Measurements from ENCODE around the gene CSNK1G1.

DNA sequence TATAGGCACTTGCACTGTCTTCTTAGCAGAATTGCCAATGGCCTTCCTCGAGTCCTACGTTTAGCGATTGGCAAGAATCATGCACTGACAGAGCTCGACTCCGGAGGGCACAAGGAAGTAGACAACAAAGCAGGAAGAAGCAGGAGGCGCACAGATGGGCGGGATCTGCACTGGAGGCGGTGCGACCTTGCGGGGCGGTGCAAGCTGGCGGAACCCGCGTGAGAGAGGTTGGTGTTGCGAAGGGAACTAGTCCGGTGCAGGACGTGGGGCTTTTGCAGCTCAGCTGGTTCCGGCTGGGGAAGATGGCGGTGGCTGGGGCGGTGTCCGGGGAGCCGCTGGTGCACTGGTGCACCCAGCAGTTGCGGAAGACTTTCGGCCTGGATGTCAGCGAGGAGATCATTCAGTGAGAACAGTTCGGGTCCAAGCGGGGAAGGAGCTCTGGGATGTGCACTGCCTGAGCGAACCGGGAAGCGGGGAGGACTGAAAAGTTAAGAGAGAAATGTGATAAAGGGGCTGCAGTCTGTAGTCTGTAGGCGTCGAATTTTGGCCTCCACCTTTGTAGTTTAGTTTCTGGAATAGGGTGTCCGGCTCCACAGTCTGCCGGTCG is 31.7 kb upstream of the CSNK1G1 start, which contains the start of gene TRIP4:
- TF ChIP-seq, protein P1, sequence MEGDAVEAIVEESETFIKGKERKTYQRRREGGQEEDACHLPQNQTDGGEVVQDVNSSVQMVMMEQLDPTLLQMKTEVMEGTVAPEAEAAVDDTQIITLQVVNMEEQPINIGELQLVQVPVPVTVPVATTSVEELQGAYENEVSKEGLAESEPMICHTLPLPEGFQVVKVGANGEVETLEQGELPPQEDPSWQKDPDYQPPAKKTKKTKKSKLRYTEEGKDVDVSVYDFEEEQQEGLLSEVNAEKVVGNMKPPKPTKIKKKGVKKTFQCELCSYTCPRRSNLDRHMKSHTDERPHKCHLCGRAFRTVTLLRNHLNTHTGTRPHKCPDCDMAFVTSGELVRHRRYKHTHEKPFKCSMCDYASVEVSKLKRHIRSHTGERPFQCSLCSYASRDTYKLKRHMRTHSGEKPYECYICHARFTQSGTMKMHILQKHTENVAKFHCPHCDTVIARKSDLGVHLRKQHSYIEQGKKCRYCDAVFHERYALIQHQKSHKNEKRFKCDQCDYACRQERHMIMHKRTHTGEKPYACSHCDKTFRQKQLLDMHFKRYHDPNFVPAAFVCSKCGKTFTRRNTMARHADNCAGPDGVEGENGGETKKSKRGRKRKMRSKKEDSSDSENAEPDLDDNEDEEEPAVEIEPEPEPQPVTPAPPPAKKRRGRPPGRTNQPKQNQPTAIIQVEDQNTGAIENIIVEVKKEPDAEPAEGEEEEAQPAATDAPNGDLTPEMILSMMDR (conservative IDR thresholded peaks at IDR 0.05), result no peak
- no peak for TF ChIP-seq EZH2 (IDR thresholded peaks at IDR 0.05; ENCODE audit: low read depth)
